Effector memory CD4-positive, alpha-beta T cell (primary cell): ENCODE measurements around the gene PSMD8.

Experiments
- DNase-seq, 3 donors: peaks; one replicate each; pipeline ENCODE4 v3.0.0-alpha.2; 2020
- H3K27ac ChIP-seq: 2 replicates; pipeline ENCODE4 v1.7.0; 2013; ENCODE audit warnings: mild to moderate bottlenecking, low read length, moderate library complexity; ENCODE audit not compliant: insufficient read depth, poor library complexity, severe bottlenecking
- H3K27me3 ChIP-seq: replicated peaks from 2 replicates; pipeline ENCODE4 v1.7.0; 2013; ENCODE audit warnings: mild to moderate bottlenecking, low read length; ENCODE audit not compliant: insufficient read depth, control insufficient read depth, poor library complexity, severe bottlenecking
- H3K36me3 ChIP-seq: 2 replicates; pipeline ENCODE4 v1.7.0; 2013; ENCODE audit warnings: mild to moderate bottlenecking, low read length, moderate library complexity; ENCODE audit not compliant: control insufficient read depth, insufficient read depth
- H3K4me1 ChIP-seq: 2 replicates; pipeline ENCODE4 v1.7.0; 2013; ENCODE audit warnings: low read length, mild to moderate bottlenecking; ENCODE audit not compliant: control insufficient read depth, insufficient read depth, poor library complexity, severe bottlenecking
- H3K4me3 ChIP-seq: 2 replicates; pipeline ENCODE4 v1.7.0; 2013; ENCODE audit warnings: low read length, low read depth, mild to moderate bottlenecking; ENCODE audit not compliant: insufficient read depth, poor library complexity, severe bottlenecking
- H3K9me3 ChIP-seq: 2 replicates; pipeline ENCODE4 v1.7.0; 2013; ENCODE audit warnings: mild to moderate bottlenecking, low read length, moderate library complexity; ENCODE audit not compliant: control insufficient read depth

Gene PSMD8

DNA sequence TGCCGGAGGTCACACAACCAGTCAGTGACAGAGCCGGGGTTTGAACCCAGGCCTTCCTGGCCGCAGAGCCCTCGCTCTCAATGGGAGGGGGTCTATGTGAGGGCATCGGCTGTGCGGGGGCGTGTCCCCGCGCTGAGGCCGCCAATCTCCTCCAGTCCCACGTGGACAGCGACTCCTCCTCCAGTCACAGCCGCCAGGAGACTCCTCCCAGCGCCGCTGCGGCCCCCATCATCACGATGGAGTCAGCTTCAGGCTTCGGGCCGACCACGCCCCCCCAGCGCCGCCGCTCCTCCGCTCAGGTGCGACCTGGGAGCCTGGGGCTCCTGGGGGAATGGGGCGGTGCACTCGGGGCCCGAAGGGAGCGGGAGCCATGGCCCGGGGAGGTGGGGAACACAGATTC, 20.1 kb downstream of the PSMD8 start:
- Histone ChIP-seq H3K27ac (no peak overlapping the region), H3K4me3 (peak overlapping the region; percentile 53), H3K9me3 (no peaks in the 10 kb centered on the region), H3K4me1 (peaks cover 11% of the 10 kb centered on the region), H3K36me3 (no peaks in the 10 kb centered on the region), H3K27me3 (no peaks in the 10 kb centered on the region)
- peak; percentile 48 to 51 (median 50) for DNase-seq

DNA sequence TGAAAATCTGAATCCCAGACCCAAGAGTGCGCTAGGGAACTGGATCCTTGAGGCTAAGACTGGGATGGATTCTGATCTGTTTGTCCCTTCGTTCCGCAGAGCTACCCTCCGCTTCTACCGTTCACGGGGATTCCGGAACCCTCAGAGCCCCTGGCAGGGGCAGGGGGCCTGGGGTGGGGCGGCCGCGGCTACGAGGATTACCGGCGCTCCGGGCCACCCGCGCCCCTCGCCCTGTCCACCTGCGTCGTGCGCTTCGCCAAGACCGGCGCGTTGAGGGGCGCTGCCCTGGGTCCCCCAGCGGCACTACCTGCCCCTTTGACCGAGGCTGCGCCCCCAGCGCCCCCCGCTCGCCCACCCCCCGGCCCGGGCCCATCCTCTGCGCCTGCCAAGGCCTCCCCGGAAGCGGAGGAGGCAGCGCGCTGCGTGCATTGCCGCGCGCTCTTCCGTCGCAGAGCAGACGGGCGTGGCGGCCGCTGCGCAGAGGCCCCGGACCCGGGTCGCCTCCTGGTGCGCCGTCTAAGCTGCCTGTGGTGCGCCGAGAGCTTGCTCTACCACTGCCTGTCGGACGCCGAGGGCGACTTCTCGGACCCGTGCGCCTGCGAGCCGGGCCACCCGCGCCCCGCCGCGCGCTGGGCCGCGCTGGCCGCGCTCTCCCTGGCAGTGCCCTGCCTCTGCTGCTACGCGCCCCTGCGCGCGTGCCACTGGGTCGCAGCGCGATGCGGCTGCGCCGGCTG, 21.2 kb downstream of the PSMD8 start:
- no peak for DNase-seq
- peaks cover 11% of the 10 kb centered on the region for H3K4me1 ChIP-seq
- peak overlapping the region; percentile 25 for H3K27ac ChIP-seq
- peak overlapping the region; percentile 53 for H3K4me3 ChIP-seq
- H3K9me3 ChIP-seq, result no peaks in the 10 kb centered on the region
- no peaks in the 10 kb centered on the region for H3K36me3 ChIP-seq
- H3K27me3 ChIP-seq, result no peaks in the 10 kb centered on the region

DNA sequence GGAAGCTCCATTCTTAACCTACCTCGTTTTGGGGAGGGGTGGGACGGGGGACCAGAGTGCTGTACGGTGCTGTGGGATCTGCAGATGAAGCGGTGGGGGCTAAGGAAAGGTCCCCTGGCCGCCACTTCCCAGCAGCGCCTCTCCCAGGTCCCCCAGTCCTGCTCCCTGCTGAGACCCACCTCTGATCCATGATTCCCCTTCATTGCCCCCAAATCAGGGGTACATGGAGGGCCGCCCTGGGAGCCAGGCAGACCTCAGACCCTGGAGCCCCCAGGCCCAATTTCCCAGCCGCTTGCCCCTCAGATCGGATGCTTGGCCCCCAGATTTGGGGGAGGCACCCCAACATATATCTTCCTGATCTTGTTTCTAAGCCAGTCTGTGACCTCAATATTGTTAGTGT, 24.7 kb downstream of the PSMD8 start:
- Histone ChIP-seq H3K4me3 (no peak overlapping the region), H3K36me3 (no peaks in the 10 kb centered on the region), H3K9me3 (no peaks in the 10 kb centered on the region), H3K27ac (no peak overlapping the region), H3K4me1 (peaks cover 13% of the 10 kb centered on the region), H3K27me3 (no peaks in the 10 kb centered on the region)
- DNase-seq, result no peak

DNA sequence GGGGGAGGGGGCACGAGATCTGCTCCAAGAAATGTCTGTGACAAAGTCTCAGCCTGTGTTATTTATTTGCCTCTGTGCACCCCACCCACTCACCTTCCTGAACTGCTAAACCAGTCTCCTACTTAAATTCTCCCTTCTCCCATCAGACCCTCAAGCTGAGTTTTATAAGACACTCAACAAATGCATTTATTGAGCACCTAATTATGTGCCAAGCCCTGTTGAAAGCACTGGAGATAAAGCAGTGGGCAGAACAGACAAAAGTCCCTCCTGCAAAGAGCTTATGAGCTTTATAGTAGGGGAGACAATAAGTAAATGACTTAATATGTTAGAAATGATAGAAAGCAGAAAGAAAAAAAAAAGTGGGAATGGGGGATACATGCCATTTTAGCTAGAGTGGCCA, 25.2 kb downstream of the PSMD8 start:
- no peak for DNase-seq
- H3K4me1 ChIP-seq, result peaks cover 16% of the 10 kb centered on the region
- no peak overlapping the region for H3K4me3 ChIP-seq
- no peaks in the 10 kb centered on the region for H3K27me3 ChIP-seq
- H3K27ac ChIP-seq, result no peak overlapping the region
- no peaks in the 10 kb centered on the region for H3K36me3 ChIP-seq
- H3K9me3 ChIP-seq, result no peaks in the 10 kb centered on the region

DNA sequence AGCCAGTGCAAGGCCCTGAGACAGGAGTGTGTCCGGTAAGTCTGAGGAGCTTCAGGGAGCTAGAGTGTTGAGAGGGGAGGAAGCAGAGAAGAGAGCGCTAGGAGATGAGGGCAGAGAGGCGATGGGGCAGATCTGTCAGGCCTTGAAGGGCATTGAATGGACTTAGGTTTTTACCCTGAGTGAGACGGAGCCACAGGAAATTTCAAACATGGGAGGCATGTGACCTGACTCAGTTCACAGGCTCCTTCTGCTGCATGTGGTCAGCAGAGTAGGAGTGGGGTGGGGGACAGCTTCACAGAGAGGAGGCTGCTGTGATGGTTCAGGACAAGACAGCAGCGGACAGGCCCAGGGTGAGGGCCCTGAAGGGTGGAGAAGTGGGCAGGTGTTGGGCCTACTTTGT, 26.0 kb downstream of the PSMD8 start:
- Histone ChIP-seq H3K4me3 (no peak overlapping the region), H3K4me1 (peaks cover 9% of the 10 kb centered on the region), H3K36me3 (no peaks in the 10 kb centered on the region), H3K27ac (no peak overlapping the region), H3K9me3 (no peaks in the 10 kb centered on the region), H3K27me3 (no peaks in the 10 kb centered on the region)
- no peak for DNase-seq

DNA sequence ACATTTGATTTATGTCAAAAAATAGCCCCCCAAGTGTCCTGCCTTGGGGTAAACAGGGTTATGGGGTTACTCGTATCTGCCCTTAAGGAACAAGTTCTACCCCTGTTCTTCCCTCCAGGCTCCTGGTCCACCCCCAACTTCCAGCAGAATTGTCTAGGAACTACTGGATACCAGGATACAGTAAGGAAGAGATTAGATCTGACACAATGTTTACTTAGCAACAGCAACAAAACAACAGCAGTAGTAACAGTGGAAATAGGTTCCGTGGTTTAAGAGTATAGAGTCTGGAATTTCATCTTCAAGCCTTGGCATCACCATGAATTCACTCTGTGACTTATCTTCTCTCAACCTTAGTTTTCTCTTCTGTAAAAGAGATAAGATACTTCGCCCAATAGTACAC, 26.8 kb downstream of the PSMD8 start:
- Histone ChIP-seq H3K4me3 (no peak overlapping the region), H3K4me1 (peaks cover 7% of the 10 kb centered on the region), H3K27me3 (no peaks in the 10 kb centered on the region), H3K9me3 (no peaks in the 10 kb centered on the region), H3K27ac (no peak overlapping the region), H3K36me3 (no peaks in the 10 kb centered on the region)
- DNase-seq, result no peak

DNA sequence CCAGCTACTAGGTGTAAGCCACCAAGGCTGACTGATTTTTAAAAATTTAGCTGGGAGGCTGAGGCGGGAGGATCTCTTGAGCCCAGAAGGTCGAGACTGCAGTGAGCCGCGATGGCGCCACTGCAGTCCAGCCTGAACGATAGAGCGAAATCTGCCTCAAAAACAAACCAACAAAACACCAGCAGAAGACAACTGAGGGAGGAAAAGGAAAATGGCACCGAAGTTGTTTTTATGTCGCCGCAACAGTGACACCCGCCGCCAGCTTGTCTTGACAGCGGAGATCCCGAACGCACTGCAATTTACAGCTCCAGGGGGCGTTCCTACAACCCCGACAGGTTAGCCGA, 28.2 kb downstream of the PSMD8 start:
- H3K36me3 ChIP-seq, result no peaks in the 10 kb centered on the region
- peak overlapping the region; percentile 56 for H3K27ac ChIP-seq
- no peaks in the 10 kb centered on the region for H3K9me3 ChIP-seq
- H3K27me3 ChIP-seq, result no peaks in the 10 kb centered on the region
- no peak for DNase-seq
- H3K4me1 ChIP-seq, result peaks cover 4% of the 10 kb centered on the region
- peak overlapping the region; percentile 41 for H3K4me3 ChIP-seq

DNA sequence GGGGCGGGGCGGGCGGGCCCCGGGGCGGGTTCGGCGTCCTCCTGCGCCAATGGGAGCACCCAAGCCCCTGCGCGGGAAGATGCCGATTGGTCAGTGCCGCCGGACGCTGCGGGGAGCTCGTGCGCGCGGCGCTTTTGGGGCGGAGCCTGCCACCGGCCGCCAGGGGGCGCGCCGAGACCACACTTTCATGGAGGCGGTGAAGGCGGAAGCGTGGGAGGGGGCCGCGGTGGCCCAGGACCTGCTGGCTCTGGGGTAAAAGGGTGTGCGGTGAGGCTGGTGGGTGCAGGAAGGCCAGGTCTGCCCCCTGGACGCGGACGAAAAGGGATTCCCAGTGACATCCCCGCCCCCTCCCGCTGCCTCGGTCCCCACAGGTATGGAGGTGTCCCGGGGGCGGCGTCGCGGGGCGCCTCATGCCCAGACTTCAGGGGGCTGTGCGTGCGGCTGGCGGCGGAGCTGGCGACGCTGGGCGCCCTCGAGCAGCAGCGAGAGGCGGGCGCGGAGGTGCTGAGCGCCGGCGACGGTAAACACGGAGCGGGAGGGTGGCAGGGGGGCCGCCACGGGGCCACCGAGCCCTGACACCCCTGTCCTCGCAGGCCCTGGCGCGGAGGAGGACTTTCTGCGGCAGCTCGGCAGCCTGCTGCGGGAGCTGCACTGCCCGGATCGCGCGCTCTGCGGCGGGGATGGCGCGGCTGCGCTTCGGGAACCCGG, 28.8 kb downstream of the PSMD8 start, which contains the start of gene FAM98C:
TSS of gene FAM98C (plus strand) at position 127 of the 708 bp plus-strand sequence. CDS start at position 188, 61 bp downstream.
- no peaks in the 10 kb centered on the region for H3K36me3 ChIP-seq
- H3K4me3 ChIP-seq, result peak within 1 kb of the TSS; percentile 72
- peaks cover 4% of the 10 kb centered on the region for H3K4me1 ChIP-seq
- H3K9me3 ChIP-seq, result no peaks in the 10 kb centered on the region
- peak; percentile 95 to 98 (median 97) for DNase-seq
- no peaks in the 10 kb centered on the region for H3K27me3 ChIP-seq
- peak within 1 kb of the TSS; percentile 72 for H3K27ac ChIP-seq

DNA sequence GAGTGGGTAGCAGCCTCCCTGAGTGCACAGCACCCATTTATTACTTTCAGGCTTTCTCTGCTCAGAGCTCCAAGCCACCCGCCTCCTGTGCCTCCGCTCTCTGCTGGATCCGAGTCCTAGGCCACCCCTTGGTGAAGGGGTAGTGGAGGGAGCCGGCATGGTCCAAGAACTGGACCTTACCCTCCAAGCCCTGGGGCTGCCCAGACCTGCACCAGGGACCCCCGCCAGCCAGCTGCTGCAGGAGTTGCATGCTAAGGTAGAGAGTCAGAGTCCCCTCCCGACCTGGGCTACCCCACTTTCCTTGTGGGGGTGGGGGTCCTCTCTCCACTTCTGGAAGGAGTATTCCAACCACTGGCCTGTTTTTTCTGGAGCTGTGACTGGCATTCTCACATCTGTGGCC, 30.5 kb downstream of the PSMD8 start:
- H3K4me1 ChIP-seq, result peaks cover 4% of the 10 kb centered on the region
- H3K4me3 ChIP-seq, result no peak overlapping the region
- peak overlapping the region; percentile 25 for H3K27ac ChIP-seq
- no peaks in the 10 kb centered on the region for H3K27me3 ChIP-seq
- no peak for DNase-seq
- no peaks in the 10 kb centered on the region for H3K9me3 ChIP-seq
- no peaks in the 10 kb centered on the region for H3K36me3 ChIP-seq

DNA sequence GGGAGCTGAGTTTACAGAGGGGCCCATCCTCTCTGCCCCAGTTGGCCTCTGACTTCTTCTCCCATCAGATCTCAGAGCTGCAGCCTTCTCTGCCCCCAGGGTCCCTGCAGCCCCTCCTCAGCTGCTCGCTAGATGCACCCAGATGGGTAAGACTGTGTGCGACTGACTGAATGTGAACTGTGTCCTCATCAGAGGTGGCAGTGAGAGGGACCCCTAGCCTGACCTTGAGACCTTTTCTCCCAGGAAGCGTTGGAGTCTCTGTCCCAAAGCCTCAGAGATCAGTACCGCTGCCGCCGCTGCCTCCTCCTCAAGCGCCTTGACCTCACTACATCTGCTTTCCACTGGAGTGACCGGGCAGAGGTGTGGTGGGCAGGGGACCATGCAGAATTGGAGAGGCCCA, 30.9 kb downstream of the PSMD8 start:
- Histone ChIP-seq H3K4me3 (no peak overlapping the region), H3K27ac (no peak overlapping the region), H3K4me1 (peaks cover 4% of the 10 kb centered on the region), H3K27me3 (no peaks in the 10 kb centered on the region), H3K36me3 (no peaks in the 10 kb centered on the region), H3K9me3 (no peaks in the 10 kb centered on the region)
- no peak for DNase-seq
